ENCODE measurements around the gene GCC1.

The GCC1 gene

GRCh38 chr7:127532151-127532550, 53.2 kb downstream of the GCC1 start:
- TF ChIP-seq NFIC (IDR thresholded peaks at IDR 0.05) (peak; percentile 22; the same call in 1 of the 2 replicates), EGR1 (IDR thresholded peaks at IDR 0.05) (no peak)
